GM18907 (cell line): ENCODE data around the gene LMOD2.

ENCODE experiments used
- ATAC-seq: cut with Tn5 transposase; IDR thresholded peaks from one replicate; pipeline ENCODE4 v1.9.1; 2021; ENCODE audit warnings: mild to moderate bottlenecking, moderate library complexity; ENCODE audit not compliant: unreplicated experiment

LMOD2 gene

DNA sequence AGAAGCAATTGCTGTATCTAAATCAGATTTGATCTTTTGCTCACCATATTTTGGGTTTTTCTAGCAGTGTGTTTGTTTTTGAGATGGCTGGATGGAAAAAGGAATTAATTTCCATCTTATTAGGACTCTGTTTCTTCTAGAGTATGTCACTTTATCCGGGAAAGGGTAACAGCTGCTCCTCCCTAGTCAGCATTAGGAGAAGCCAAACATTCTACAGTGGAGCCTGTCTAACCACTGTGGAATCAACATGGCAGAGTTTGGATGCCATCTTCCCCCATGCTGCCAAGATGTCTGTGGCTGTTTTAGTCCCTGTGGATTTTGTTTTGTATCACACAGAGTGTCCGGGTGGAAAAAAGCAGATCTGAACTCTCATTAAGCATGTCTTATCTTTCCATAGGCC, 16.0 kb upstream of the LMOD2 start:
- ATAC-seq: no peak

DNA sequence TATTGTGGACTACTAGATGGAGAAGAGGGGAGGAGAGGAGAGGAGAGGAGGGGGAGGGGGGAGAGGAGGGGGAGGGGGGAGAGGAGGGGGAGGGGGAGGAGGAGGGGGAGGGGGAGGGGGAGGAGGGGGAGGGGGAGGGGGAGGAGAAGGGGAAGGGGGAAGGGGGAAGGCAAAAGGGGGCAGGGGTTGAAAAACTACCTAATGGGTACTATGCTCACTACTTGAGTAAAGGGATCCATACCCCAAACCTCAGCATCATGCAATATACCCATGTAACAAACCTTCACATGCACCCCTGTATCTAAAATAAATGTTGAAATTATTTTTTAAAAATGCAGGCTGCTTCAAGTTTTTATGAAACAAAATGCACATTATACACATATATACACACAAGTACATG, 15.1 kb upstream of the LMOD2 start:
- ATAC-seq: no peak

DNA sequence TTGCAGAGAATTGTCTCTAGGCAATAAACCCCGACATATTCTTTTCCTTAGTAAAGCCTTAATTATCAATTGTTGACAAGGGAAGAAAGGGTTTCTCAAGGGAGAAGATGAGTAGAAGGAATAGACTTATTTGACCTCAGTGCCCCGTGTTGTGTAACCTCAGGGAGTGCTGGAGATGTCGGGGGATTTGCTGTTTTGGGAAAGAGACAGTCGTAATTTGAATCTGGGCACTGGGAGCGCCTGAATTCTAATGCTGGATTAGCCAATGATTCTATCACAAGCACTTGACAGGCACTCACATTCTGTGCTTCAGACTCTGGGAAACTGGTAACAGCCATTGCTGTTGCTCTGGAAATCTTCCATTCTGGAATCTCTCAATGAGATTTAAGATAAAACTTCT, 13.8 kb upstream of the LMOD2 start:
- no peak for ATAC-seq

DNA sequence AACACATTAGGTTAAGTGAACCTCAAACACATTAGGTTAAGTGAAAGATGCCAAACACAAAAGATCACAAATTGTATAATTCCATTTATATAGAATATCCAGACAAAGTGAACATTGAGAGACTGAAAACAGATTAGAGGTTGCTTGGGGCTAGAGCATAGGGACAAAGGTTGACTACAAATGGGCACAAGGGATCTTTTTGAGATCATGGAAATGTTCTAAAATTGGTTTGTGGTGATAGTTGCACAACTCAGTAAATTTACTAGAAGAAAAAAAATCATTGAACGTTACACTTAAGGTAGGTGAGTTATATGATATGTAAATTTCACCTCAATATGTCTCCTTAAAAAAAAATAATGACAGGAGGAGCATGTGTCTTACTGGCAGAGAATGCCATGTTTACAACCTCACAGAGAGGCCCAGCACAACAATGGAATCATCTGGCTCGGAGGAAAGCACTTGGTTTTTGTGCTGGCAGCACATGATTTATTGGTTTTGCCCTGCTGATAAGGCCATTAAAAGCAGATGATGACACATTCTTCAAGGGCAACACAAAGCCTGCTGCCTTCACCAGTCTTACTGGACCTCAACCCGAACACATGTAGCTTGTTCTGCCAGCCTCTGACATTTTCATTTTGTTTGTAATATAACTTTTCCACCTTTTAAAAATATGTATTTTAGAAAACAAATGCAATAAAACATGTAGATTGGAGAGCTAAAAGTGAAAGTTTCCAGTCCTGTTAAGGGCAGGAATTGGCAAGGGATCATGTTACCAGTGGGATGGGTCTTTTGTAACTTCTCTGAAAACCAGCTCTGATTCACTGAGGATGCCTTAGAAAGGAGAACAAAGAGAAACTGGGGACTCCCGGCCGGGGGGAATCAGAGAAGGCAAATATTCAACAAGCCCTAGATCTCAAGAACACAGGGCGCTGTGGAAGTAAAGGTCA, 11.9 kb upstream of the LMOD2 start:
- no peak for ATAC-seq

DNA sequence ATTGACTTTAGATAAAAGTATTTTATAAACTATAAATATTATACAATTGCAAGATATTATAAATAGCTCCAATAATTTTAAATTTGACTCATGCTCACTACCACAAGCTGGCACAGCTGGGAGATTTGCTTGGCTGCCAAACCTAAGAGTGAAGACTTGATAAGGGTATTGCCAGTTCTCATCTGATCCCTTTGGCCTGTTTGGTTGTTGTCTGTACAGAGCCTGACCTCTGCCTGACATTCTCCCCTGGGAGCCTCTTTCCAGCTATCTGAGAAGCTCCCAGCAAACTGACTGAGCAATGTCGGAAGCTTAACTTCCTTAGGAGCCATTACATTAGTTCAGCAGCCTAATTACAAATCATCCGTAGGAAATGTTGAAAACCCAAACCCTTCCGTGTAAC, 10.2 kb upstream of the LMOD2 start:
- ATAC-seq: no peak

DNA sequence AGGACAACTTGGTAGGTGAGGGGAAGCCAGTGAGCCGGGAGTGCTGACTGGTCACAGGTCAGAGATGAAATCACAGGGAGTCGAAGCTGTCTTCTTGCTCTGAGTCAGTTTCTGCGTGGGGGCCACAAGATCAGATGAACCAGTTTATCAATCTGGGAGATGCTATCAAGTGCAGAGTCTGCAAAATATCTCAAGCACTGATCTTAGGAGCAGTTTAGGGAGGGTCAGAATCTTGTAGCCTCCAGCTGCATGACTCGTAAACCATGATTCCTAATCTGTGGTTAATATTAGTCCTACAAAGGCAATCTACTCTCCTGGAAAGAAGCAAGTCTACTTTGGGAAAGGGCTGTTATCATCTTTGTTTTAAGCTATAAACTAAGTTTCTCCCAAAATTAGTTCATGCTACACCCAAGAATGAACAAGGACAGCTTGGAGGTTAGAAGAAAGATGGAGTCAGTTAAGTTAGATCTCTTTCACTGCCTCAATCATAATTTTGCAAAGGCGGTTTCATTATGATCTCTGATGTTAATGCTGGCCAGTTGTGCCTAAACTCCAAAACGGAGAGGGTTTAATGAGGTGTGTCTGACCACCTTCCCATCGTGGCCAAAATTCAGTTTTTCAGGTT, 8.4 kb upstream of the LMOD2 start:
- no peak for ATAC-seq

DNA sequence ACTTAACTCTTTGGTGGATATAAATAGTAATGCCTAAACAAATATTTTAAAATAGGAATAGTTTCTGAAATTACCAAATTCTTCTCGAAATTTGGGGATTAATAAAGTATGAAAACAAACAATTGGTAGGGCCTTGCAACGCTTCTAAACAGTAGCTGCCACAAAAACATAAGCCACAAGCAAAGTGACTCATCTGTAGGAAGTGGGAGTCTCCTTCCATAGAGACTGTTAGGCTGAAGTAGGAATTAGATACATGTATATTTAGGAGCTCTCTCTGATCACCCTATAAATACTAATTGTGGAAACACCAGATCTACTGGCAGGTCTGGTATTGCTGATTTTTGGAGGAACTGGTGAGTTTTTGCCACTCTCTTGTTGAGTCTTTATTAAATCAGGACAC, 5.7 kb upstream of the LMOD2 start:
- ATAC-seq: no peak

DNA sequence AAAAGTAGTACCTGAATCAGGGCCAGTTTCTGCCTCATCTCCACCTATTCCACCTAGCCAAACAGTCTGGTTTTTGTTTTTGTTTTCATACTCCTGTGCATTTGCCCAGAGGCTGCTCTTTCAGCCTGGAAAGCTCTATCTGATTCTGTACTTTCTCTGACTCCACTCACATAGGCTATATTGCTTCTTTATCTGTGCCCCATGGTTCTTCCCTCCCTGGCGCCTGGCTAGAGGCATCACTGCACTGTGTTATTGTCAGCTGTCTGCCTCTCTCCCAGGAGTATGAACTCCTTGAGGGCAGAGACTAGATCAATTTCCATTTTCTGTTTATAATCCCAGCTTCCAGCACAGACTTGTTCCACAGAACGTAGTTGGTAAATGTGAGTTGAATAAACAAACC, 5.1 kb upstream of the LMOD2 start:
- ATAC-seq: no peak

DNA sequence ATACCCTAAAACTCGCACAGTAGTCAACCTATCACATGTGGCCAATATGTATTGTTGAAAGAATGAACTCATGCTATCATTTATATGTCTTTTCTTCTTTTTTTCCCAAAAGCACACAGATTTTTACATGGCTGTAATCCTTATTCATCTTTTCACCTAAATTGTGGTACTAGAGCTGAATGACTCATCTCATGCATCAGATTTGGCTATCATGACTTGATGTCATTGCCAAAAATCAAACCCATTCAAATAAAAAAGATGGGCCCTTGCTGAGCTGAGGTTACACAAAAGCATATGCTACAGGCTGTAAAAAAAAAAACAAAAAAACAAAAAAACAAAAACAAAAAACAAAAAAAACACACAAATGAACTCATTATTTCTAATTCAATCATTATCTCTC, 3.3 kb upstream of the LMOD2 start:
- ATAC-seq: no peak

DNA sequence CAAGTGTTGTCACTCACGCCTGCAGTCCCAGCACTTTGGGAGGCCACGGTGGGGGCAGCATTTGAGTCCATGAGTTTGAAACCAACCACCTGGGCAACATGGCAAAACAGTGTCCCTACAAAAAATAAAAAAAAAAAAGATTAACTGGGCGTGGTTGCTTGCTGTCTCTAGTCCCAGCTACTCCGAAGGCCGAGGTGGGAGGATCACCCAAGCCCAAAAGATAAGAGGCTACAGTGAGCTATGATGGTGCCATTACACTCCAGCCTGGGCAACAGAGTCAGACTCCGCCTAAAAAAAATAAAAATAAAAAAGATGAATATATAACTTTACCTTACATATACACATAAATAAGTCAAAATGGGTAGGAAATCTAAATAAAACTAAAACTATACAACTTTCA, 2.5 kb upstream of the LMOD2 start:
- ATAC-seq: no peak

DNA sequence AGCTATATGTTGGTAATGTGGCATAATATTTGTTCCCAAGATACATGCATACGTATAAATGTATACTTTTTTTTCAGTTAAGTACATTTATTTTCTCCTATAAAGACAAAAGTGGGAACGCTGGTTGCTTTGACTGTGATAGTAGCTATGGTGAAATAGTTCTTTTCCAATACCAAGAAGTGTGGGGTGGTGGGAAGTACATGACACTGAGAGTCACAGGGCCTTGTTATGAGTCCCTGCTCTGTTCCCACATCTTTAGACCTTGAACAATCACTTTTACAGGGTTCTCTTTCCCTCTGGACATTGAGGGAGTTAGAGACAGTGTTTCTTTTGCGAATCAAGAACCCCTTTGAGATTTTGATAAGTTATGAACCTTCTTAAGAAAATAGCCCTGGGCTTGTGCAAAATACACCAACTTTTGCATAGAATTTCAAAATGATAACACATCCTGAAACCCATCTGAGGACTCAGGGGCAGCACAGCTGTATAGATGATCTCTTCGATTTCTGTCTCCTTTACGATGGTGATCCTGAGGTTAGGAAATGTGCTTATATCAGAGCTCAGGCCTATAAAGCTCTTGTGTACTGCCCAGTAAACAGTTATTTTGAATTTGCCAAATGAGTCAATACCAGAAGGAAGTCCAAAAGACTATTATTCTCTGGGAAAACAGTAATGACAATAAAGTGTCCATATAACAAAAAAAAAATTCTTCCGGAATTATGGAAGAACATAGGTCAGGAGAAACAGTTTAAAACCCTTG, 1.1 kb downstream of the LMOD2 start:
- ATAC-seq: no peak

DNA sequence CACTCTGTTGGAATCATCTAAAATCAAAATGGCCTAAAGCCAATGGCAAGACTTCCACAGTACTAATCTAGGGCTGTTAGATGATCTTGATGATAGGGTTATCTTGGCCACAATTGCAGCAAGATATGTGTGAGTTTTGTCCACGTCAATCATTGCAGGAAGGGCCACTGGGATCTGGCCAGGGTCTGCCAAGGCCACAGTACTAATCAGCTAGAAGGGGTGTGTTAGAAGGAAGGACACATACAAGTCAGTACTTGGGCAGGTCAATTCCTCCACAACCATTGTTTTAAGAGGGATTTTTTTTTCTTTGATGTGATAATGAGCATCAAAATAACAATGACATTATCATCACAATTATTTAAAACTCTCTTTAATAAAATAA, 1.6 kb downstream of the LMOD2 start:
- no peak for ATAC-seq

DNA sequence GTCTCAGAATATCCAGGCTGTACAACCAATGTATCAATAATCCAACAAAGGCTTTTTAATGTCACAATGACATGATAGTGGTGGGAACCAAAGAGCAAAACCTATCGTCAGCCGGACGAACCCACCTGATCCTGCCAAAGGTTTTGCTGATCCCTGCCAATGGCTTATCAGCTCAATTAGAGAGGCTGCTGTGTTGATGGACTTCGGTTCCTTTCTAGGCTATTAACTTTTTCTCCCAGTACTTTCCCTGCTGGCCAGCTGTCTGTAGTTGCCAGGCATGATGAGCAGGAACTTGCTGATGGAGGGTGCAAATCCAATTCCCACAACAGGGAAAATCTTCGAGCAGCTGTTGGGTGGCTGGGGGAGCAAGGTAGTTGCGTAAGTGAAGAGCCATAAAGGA, 2.4 kb downstream of the LMOD2 start:
- ATAC-seq: no peak

DNA sequence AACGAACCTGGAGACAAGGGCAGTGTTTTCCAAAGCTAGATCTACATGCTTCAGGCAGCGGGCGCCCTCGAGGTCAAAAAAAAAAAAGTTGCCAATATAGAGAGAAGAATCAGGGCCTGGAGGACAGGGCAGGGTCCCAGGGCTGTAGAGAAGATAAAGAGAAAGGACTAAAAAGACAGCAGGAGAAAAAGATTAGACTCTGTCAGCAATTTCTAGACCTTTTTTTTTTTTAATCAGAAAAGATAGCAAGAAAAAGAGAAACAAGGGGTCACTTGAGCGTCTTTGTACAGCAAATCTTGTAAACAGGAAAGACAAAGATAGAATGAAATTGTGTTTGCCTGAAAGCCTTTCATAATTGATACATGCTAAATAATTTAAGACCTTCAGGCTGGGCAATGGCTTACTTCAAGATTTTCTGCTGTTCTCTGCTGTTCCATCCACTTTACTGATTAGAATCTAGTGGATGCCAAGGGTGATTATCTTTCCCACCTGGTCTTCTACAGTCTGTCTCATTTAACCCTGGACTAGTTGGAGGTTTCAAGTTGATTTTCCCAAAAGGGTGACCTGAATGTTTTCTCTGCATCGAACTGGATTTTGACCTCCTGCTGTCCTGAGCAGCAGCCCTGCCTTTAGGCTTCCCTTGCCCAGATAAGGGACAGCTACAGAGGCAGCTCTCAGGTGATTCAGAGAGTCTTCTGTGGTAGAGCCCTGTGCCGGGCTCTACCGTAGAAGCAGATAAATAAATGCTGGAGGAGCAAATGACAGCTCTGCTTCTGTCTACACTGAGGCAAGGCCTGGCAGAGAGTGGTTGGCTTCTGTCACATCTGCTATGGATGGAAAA, 5.1 kb downstream of the LMOD2 start:
- ATAC-seq: no peak

DNA sequence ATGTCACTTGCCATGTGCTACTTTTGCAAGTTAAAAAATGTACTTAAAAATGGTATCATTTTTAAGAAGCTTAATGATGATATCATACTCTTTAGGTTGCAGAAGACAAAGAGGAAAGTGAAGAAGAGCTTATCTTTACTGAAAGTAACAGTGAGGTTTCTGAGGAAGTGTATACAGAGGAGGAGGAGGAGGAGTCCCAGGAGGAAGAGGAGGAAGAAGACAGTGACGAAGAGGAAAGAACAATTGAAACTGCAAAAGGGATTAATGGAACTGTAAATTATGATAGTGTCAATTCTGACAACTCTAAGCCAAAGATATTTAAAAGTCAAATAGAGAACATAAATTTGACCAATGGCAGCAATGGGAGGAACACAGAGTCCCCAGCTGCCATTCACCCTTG, 6.1 kb downstream of the LMOD2 start:
- ATAC-seq: no peak

DNA sequence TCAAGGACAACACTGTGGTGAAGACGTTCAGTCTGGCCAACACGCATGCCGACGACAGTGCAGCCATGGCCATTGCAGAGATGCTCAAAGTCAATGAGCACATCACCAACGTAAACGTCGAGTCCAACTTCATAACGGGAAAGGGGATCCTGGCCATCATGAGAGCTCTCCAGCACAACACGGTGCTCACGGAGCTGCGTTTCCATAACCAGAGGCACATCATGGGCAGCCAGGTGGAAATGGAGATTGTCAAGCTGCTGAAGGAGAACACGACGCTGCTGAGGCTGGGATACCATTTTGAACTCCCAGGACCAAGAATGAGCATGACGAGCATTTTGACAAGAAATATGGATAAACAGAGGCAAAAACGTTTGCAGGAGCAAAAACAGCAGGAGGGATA, 6.6 kb downstream of the LMOD2 start:
- no peak for ATAC-seq

DNA sequence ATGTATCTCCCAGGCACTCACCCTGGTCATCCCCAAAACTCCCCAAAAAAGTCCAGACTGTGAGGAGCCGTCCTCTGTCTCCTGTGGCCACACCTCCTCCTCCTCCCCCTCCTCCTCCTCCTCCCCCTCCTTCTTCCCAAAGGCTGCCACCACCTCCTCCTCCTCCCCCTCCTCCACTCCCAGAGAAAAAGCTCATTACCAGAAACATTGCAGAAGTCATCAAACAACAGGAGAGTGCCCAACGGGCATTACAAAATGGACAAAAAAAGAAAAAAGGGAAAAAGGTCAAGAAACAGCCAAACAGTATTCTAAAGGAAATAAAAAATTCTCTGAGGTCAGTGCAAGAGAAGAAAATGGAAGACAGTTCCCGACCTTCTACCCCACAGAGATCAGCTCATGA, 7.1 kb downstream of the LMOD2 start:
- ATAC-seq: no peak

DNA sequence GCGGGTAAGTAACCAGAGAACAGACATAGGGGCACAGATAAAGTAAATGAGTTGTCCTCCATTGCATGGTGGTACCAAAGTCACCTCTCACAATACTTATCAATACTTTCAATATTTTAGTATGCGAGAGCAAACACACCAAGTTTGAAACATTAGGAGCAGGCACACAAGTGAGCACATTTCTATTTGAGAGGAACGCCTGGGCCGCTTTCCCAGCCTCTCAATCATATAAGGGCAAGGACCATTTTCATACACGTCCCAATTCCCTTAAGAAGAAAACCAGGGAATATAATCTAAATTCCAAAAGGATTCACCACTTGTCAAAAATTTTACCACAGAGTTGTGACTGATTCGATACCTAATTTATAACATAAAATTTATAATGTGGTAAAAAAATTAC, 7.5 kb downstream of the LMOD2 start:
- no peak for ATAC-seq

DNA sequence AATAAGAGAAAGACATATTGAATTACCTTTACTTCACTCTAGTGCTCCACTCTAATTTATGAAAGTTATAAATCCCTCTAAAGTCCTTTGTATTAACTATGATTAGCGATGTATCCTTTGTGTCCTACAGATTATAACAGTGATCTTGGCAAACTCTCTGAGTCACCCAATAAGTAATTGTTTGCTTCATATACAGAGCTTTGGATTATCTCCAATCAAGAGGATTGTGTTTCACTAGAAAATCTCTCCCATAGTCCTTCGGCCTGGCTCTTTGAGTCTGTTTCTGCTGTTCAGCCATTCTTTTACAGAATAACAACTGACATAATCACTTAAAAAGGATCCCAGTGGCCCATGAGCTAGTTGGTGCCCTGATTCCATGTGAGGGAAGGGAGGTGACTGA, 9.5 kb downstream of the LMOD2 start:
- ATAC-seq: no peak

DNA sequence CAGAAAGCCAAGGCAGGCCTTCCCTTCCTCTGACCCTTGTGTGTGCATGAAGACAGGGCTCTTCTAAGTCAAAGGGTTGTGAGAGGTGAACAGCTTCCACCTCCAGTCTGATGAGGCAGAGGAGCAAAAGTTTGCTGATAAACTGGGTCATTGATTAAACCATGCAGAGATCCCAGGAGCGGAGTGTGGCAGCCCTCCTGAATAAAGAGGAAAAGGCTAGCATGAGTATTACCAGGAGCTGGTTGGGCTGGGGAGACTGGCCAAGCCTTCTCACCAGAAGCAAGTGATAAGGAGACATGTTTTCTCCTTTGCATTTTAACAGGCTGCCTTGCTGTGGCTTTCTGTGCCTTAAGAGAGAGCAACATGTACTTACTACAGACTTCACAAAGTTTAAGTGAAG, 10.2 kb downstream of the LMOD2 start:
- no peak for ATAC-seq

DNA sequence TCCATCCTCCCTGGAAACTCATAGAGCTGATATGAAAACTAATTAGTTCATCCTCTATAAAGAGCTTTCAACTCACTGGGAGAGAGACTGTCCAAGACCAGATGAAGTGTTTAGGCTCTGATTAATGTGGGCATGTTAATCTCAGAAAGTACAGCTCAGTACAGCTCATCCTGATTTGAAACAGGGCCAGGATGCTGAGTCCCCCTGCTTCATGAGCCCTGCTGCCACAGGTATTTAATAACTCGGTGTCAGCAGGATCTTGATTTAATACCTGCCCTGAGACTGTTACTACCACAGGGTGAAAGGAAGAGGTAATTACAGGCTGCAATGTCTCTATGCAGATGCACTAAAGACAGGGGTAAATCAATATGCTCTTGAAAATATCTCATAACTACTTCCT, 10.8 kb downstream of the LMOD2 start:
- ATAC-seq: no peak
